SJCRH30 (cell line): ENCODE results near the gene BCO2. TPM values are rescaled to one million over a fixed set of nuclear protein-coding genes. Genes with fewer than 3 reads are reported as not detected.

ENCODE experiments used
- total RNA-seq: library from RNA; depleted of rRNA; stranded (reverse); fragments of >200 nt; shearing (Covaris generic); gene quantifications from 2 replicates; pipeline ENCODE4 v1.2.3, GENCODE V29; 2014; rRNA removed

The BCO2 gene
- total RNA-seq, 1 experiment from 2014 or later = 0.51 TPM

Other genes starting within 250 kb of the BCO2 start
- 6.8 and 7.3 TPM in 2 replicates for gene DIXDC1, start 238.2 kb upstream of the BCO2 start, total RNA-seq
- gene DLAT, start 150.1 kb upstream of the BCO2 start, total RNA-seq = 48.4 and 52.3 TPM in 2 replicates
- gene PIH1D2, start 101.5 kb upstream of the BCO2 start, total RNA-seq = 0.99 and 1.4 TPM in 2 replicates
- 19.5 and 22.9 TPM in 2 replicates for gene NKAPD1, start 101.2 kb upstream of the BCO2 start, total RNA-seq
- gene TIMM8B, start 88.8 kb upstream of the BCO2 start, total RNA-seq = 48.2 and 64.5 TPM in 2 replicates
- gene SDHD, start 88.6 kb upstream of the BCO2 start, total RNA-seq = 90.3 and 98.1 TPM in 2 replicates
- gene IL18, start 11.4 kb upstream of the BCO2 start, total RNA-seq = 0.14 and 0.18 TPM in 2 replicates
- gene TEX12, start 8.1 kb upstream of the BCO2 start, total RNA-seq = 0.28 TPM in 1 of 2 replicates, not detected in the other
- 15.0 and 15.5 TPM in 2 replicates for gene PTS, start 50.9 kb downstream of the BCO2 start, total RNA-seq
- not detected in 2 replicates for gene PLET1, start 85.3 kb downstream of the BCO2 start, total RNA-seq